ENCODE measurements around the gene GAD1.

- TF ChIP-seq CTCF (IDR thresholded peaks at IDR 0.05) (no peak), EP300 (IDR thresholded peaks at IDR 0.05) (no peak), POLR2A (IDR thresholded peaks at IDR 0.05) (no peak)
These were observed 75.8 kb downstream of the GAD1 start for GRCh38 chr2:170892391-170892951.

Data from sigmoid colon (tissue), 4 donors.